Measurements from ENCODE around the gene VDAC1.
A peak's percentile ranks its signal among the peaks of the same experiment; 100 is the strongest.
"Not testable (repeated sequence)": the region's sequence is repeated elsewhere in the genome, so short reads cannot be mapped to it uniquely, and the experiment has no call there.

VDAC1 gene

GRCh38 chr5:133969654-133970324 is 35.0 kb downstream of the VDAC1 start:
- FAIRE-seq (no peak), DNase-seq (ENCODE audit: insufficient read length, low spot score) (no peak)

- DNase-seq (ENCODE audit: insufficient read length, low spot score) (peak; percentile 95), FAIRE-seq (peak; percentile 86)
Observed at GRCh38 chr5:133968204-133968980, 36.4 kb downstream of the VDAC1 start, which contains the start of gene C5orf15. Gene C5orf15 (minus strand): TSS chr5:133968625. CDS start chr5:133968584, 41 bp downstream.

- DNase-seq (ENCODE audit: insufficient read length, low spot score) (no peak), FAIRE-seq (no peak)
Observed at GRCh38 chr5:133967698-133968203, 37.0 kb downstream of the VDAC1 start.

- FAIRE-seq = no peak
- no peak for DNase-seq (ENCODE audit: insufficient read length, low spot score)
Observed at GRCh38 chr5:133967124-133967523, 37.7 kb downstream of the VDAC1 start.

GRCh38 chr5:133966090-133966489 is 38.7 kb downstream of the VDAC1 start:
- DNase-seq (ENCODE audit: insufficient read length, low spot score) (no peak), FAIRE-seq (no peak)

GRCh38 chr5:133963493-133964128 is 41.2 kb downstream of the VDAC1 start:
- DNase-seq (ENCODE audit: insufficient read length, low spot score) (no peak), FAIRE-seq (no peak)

GRCh38 chr5:133962801-133963476 is 41.8 kb downstream of the VDAC1 start:
- DNase-seq (ENCODE audit: insufficient read length, low spot score) (no peak), FAIRE-seq (no peak)

GRCh38 chr5:133962131-133962530 is 42.6 kb downstream of the VDAC1 start:
- FAIRE-seq (no peak), DNase-seq (ENCODE audit: insufficient read length, low spot score) (no peak)

GRCh38 chr5:133959643-133960042 is 45.1 kb downstream of the VDAC1 start:
- FAIRE-seq = no peak

GRCh38 chr5:133957591-133957990 is 47.2 kb downstream of the VDAC1 start:
- FAIRE-seq (no peak), DNase-seq (ENCODE audit: insufficient read length, low spot score) (no peak)

More at GRCh38 chr5:133959643-133960042, 45.1 kb downstream of the VDAC1 start:
- DNase-seq (ENCODE audit: insufficient read length, low spot score) = no peak

- DNase-seq (ENCODE audit: insufficient read length, low spot score) = no peak
- FAIRE-seq = no peak
Observed at GRCh38 chr5:133957080-133957479, 47.7 kb downstream of the VDAC1 start.

- DNase-seq (ENCODE audit: insufficient read length, low spot score); FAIRE-seq: not testable (repeated sequence)
Observed at GRCh38 chr5:133956196-133956595, 48.6 kb downstream of the VDAC1 start.

- DNase-seq (ENCODE audit: insufficient read length, low spot score) (no peak), FAIRE-seq (no peak)
Observed at GRCh38 chr5:133953568-133954145, 51.1 kb downstream of the VDAC1 start.

- DNase-seq (ENCODE audit: insufficient read length, low spot score) (no peak), FAIRE-seq (no peak)
Observed at GRCh38 chr5:133952729-133953567, 51.8 kb downstream of the VDAC1 start.

- FAIRE-seq = no peak
Observed at GRCh38 chr5:133950821-133951612, 53.8 kb downstream of the VDAC1 start.

GRCh38 chr5:133948721-133949120 is 56.1 kb downstream of the VDAC1 start:
- no peak for FAIRE-seq
- DNase-seq (ENCODE audit: insufficient read length, low spot score) = no peak

More at GRCh38 chr5:133950821-133951612, 53.8 kb downstream of the VDAC1 start:
- no peak for DNase-seq (ENCODE audit: insufficient read length, low spot score)

GRCh38 chr5:133947431-133947841 is 57.3 kb downstream of the VDAC1 start:
- FAIRE-seq = no peak
- no peak for DNase-seq (ENCODE audit: insufficient read length, low spot score)

GRCh38 chr5:133945568-133945967 is 59.2 kb downstream of the VDAC1 start:
- FAIRE-seq (no peak), DNase-seq (ENCODE audit: insufficient read length, low spot score) (no peak)

Measured in HTR-8/SVneo (cell line).